Neuronal stem cell (in vitro differentiated cells): ENCODE measurements around the gene RPL9.
A peak's percentile ranks its signal among the peaks of the same experiment; 100 is the strongest.
"Not testable (repeated sequence)": the region's sequence is repeated elsewhere in the genome, so short reads cannot be mapped to it uniquely, and the experiment has no call there.

Experiments used
- DNase-seq: peaks from one replicate; pipeline ENCODE4 v3.0.0-alpha.2; 2013; ENCODE audit warnings: low spot score
- H2AFZ ChIP-seq: one replicate; pipeline ENCODE4 v1.6.1; 2013; ENCODE audit warnings: mild to moderate bottlenecking, low read length, inconsistent platforms
- H2AK5ac ChIP-seq: 2 replicates; pipeline ENCODE4 v1.6.1; 2013; ENCODE audit warnings: low read depth, mild to moderate bottlenecking, inconsistent platforms, low read length, moderate library complexity, mixed read lengths
- H2BK120ac ChIP-seq: 2 replicates; pipeline ENCODE4 v1.6.1; 2013; ENCODE audit warnings: low read depth, mild to moderate bottlenecking, inconsistent platforms, low read length, moderate library complexity, mixed read lengths
- H2BK12ac ChIP-seq: one replicate; pipeline ENCODE4 v1.6.1; 2013; ENCODE audit warnings: low read length, inconsistent platforms
- H2BK15ac ChIP-seq: 2 replicates; pipeline ENCODE4 v1.6.1; 2013; ENCODE audit warnings: mild to moderate bottlenecking, low read length, inconsistent platforms, mixed read lengths
- H2BK5ac ChIP-seq: one replicate; pipeline ENCODE4 v1.6.1; 2013; ENCODE audit warnings: inconsistent platforms, mild to moderate bottlenecking, low read length, moderate library complexity
- H3K14ac ChIP-seq: one replicate; pipeline ENCODE4 v1.6.1; 2013; ENCODE audit warnings: low read length, inconsistent platforms
- H3K18ac ChIP-seq: 2 replicates; pipeline ENCODE4 v1.6.1; 2013; ENCODE audit warnings: low read length, inconsistent platforms
- H3K23ac ChIP-seq: 2 replicates; pipeline ENCODE4 v1.6.1; 2013; ENCODE audit warnings: low read depth, mild to moderate bottlenecking, mixed read lengths, low read length, inconsistent platforms; ENCODE audit not compliant: poor library complexity
- H3K27ac ChIP-seq: replicated peaks from 3 replicates; pipeline ENCODE4 v1.5.1; 2013; ENCODE audit warnings: low read length, inconsistent platforms
- H3K27me3 ChIP-seq, 3 experiments: 2 replicates each; pipeline ENCODE4 v1.6.1; 2013; ENCODE audit warnings: low read length in 3 of 3, mild to moderate bottlenecking in 2 of 3, inconsistent platforms in 1 of 3, low read depth in 1 of 3, mixed read lengths in 1 of 3, moderate library complexity in 1 of 3; ENCODE audit not compliant: control insufficient read depth in 3 of 3, insufficient read depth in 3 of 3
- H3K36me3 ChIP-seq, 2 donors: replicated peaks in 1 of 2; 2 replicates each; pipeline ENCODE4 v1.6.1; 2013; ENCODE audit warnings: low read length in 2 of 2; ENCODE audit not compliant: control insufficient read depth in 2 of 2, insufficient read depth in 2 of 2
- H3K4ac ChIP-seq: 2 replicates; pipeline ENCODE4 v1.6.1; 2013; ENCODE audit warnings: inconsistent platforms, mild to moderate bottlenecking, low read length, moderate library complexity
- H3K4me1 ChIP-seq, 2 donors: 1 replicate in 1 of 2; 2 replicates in 1 of 2; pipeline ENCODE4 v1.6.1; 2013; ENCODE audit warnings: low read length in 2 of 2, low read depth in 1 of 2; ENCODE audit not compliant: control insufficient read depth in 2 of 2, insufficient read depth in 1 of 2
- H3K4me2 ChIP-seq: one replicate; pipeline ENCODE4 v1.6.1; 2013; ENCODE audit warnings: mild to moderate bottlenecking, low read length, inconsistent platforms; ENCODE audit not compliant: insufficient read depth, poor library complexity, severe bottlenecking
- H3K4me3 ChIP-seq, 2 donors: 2 replicates each; pipeline ENCODE4 v1.5.1; 2013; ENCODE audit warnings: low read length in 2 of 2, mild to moderate bottlenecking in 2 of 2, inconsistent platforms in 1 of 2, moderate library complexity in 1 of 2
- H3K79me1 ChIP-seq: one replicate; pipeline ENCODE4 v1.6.1; 2013; ENCODE audit warnings: low read depth, mild to moderate bottlenecking, inconsistent platforms, low read length, moderate library complexity
- H3K9ac ChIP-seq: one replicate; pipeline ENCODE4 v1.6.1; 2013; ENCODE audit warnings: mild to moderate bottlenecking, low read depth, low read length, inconsistent platforms; ENCODE audit not compliant: poor library complexity
- H3K9me3 ChIP-seq, 2 donors: replicated peaks in 1 of 2; 2 replicates each; pipeline versions ENCODE3 to v1.6.1; 2013; ENCODE audit warnings: low read length in 2 of 2, mild to moderate bottlenecking in 2 of 2, inconsistent platforms in 1 of 2, low read depth in 1 of 2, mixed read lengths in 1 of 2, moderate library complexity in 1 of 2; ENCODE audit not compliant: control insufficient read depth in 2 of 2, insufficient read depth in 1 of 2
- H4K8ac ChIP-seq: one replicate; pipeline ENCODE4 v1.6.1; 2013; ENCODE audit warnings: low read depth, mild to moderate bottlenecking, inconsistent platforms, low read length, moderate library complexity
- H4K91ac ChIP-seq: one replicate; pipeline ENCODE4 v1.6.1; 2013; ENCODE audit warnings: low read length, low read depth, mild to moderate bottlenecking, inconsistent platforms; ENCODE audit not compliant: poor library complexity
- WGBS, 2 donors: extraction: QIAGEN DNeasy Blood & Tissue Kit; methylation state at CpG; one replicate each; pipeline ENCODE4 v1.1.7; 2013; ENCODE audit warnings: missing lambda C conversion rate in 2 of 2, mixed read lengths in 1 of 2; ENCODE audit not compliant: insufficient read length in 2 of 2, insufficient replicate concordance in 1 of 2; ENCODE audit errors: extremely low coverage in 2 of 2; 5-methylcytosine and 5-hydroxymethylcytosine counted together

The RPL9 gene

DNA sequence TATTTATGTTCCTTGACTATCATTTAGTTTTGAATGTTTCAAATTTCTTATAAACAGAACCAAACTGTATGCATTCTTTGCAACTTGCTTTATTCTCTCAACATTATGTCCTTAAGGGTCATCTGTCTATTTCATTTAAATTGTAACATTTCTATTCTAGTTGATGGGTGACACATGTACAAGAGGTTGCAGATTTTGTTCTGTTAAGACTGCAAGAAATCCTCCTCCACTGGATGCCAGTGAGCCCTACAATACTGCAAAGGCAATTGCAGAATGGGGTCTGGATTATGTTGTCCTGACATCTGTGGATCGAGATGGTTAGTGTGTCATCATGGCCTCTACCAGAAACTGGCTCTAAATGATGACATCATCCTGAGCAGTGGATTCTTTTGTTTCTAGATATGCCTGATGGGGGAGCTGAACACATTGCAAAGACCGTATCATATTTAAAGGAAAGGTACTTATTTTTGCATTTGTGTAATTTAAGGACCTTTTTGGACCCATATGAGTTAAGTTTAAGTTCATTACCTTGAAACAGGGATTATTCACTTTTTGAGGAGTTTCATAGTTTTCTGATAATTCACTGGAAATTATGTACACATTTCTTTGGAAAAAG lies 6.3 kb upstream of the RPL9 start:
- H4K8ac ChIP-seq, result no peak overlapping the region
- H3K4me1 ChIP-seq, result peaks cover 0 to under 1% of the 10 kb centered on the region in 2 donors
- no peak for DNase-seq
- H3K79me1 ChIP-seq, result no peaks in the 10 kb centered on the region
- H3K23ac ChIP-seq, result no peak overlapping the region
- H2AK5ac ChIP-seq, result no peak overlapping the region
- H2BK120ac ChIP-seq, result no peak overlapping the region
- H3K9ac ChIP-seq, result peak overlapping the region; percentile 30
- no peak overlapping the region for H2BK12ac ChIP-seq
- H3K27ac ChIP-seq, result no peak overlapping the region
- H4K91ac ChIP-seq, result no peak overlapping the region
- H3K18ac ChIP-seq, result no peak overlapping the region
- no peak overlapping the region for H3K4me2 ChIP-seq
- no peak overlapping the region for H3K4me3 ChIP-seq
- H2BK5ac ChIP-seq, result no peak overlapping the region
- H3K4ac ChIP-seq, result no peak overlapping the region
- H2AFZ ChIP-seq, result no peak overlapping the region
- H2BK15ac ChIP-seq, result no peak overlapping the region
- H3K9me3 ChIP-seq, result no peaks in the 10 kb centered on the region
- H3K36me3 ChIP-seq, result peaks cover 8 to 74% of the 10 kb centered on the region in 2 donors
- no peak overlapping the region for H3K14ac ChIP-seq
- WGBS, 2 donors, result no CpG with 5 or more reads among the region's 2 CpGs
- H3K27me3 ChIP-seq, result no peaks in the 10 kb centered on the region

DNA sequence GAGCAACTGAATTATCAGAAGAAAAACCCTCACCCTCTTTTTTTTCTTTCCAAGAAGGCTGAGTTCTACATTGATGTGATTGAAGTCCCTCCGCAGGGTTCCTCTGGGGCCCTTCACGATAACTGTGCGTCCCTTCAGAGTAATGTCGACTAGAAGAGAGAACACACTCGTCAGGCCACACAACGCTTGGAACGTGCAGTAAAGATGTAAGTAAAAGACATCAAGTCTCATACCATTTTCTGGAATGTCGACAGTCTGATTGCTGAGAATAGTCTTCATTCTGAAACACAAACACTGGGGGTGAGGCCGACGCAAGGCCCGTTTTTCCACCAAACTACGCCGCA lies 589 bp downstream of the RPL9 start:
- WGBS, 2 donors, result no CpG with 5 or more reads among the region's 13 CpGs
- H3K36me3 ChIP-seq, result peaks cover 28 to 74% of the 10 kb centered on the region in 2 donors

DNA sequence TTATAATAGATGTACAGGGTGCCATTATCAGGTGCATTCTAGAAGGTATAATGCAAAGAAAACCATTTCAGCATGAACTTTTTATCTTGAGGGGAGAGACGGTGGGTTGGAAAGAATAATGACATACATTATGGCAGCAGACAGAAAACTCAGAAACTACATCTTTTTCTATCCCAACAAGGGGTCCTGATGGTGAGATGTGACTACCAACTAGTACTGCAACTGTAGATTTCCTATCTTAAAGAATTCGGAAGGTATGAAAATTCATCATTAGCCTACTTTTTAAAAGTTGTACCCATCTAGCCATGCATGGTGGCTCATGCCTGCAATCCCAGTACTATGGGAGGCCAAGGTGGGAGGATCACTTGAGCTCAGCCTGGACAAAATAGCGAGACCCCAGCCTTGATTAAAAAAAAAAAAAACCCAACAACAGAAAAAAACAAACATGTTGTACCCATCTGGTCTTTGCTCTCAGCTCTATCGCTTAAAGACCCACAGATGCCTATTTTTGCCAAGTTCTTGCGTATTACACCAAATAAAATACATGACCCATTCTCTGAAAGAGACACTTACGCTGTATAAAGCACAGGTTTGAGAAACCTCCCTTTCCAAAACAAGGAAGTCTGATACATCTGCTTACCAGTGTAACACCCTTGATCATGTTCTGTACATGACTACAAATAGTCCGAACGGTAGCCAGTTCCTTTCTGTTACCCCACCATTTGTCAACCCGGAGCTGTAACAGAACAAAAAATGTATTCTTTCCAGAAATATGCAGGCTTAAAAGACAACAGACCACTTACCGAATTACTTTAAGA lies 1.6 kb downstream of the RPL9 start:
- Histone ChIP-seq H2BK5ac (no peak overlapping the region), H4K8ac (no peak overlapping the region), H3K23ac (no peak overlapping the region), H2BK120ac (no peak overlapping the region), H3K36me3 (peaks cover 34 to 74% of the 10 kb centered on the region in 2 donors), H3K4me3 (peak overlapping the region in 1 of 2 donors; percentile 78), H3K14ac (no peak overlapping the region), H3K4me2 (no peak overlapping the region), H2BK15ac (no peak overlapping the region), H3K4ac (no peak overlapping the region), H3K27ac (no peak overlapping the region), H3K27me3 (no peaks in the 10 kb centered on the region), H3K18ac (no peak overlapping the region), H3K79me1 (peaks cover 12% of the 10 kb centered on the region), H2AFZ (no peak overlapping the region), H3K4me1 (peaks cover 3 to 14% of the 10 kb centered on the region in 2 donors), H2BK12ac (no peak overlapping the region), H3K9me3 (no peaks in the 10 kb centered on the region), H3K9ac (no peak overlapping the region), H4K91ac (no peak overlapping the region), H2AK5ac (no peak overlapping the region)
- WGBS, 2 donors, result no CpG with 5 or more reads among the region's 10 CpGs
- DNase-seq, result no peak

More for the DNA sequence above, 589 bp downstream of the RPL9 start:
- Histone ChIP-seq H2AFZ (peak overlapping the region; percentile 83), H3K4me2 (peak overlapping the region; percentile 80), H2BK5ac (peak overlapping the region; percentile 94), H3K27ac (peak overlapping the region; percentile 92), H3K18ac (peak overlapping the region; percentile 98), H2AK5ac (peak overlapping the region; percentile 97), H3K4me3 (peak overlapping the region; percentile 78 to 86), H3K4me1 (peaks cover 3 to 14% of the 10 kb centered on the region in 2 donors), H3K4ac (peak overlapping the region; percentile 93), H3K79me1 (peaks cover 12% of the 10 kb centered on the region), H3K23ac (peak overlapping the region; percentile 94), H3K9ac (peak overlapping the region; percentile 71), H3K14ac (peak overlapping the region; percentile 82)
- H4K8ac ChIP-seq, H3K27me3 ChIP-seq, H2BK12ac ChIP-seq, H2BK120ac ChIP-seq, H4K91ac ChIP-seq, H2BK15ac ChIP-seq, DNase-seq, H3K9me3 ChIP-seq: not testable (repeated sequence)

DNA sequence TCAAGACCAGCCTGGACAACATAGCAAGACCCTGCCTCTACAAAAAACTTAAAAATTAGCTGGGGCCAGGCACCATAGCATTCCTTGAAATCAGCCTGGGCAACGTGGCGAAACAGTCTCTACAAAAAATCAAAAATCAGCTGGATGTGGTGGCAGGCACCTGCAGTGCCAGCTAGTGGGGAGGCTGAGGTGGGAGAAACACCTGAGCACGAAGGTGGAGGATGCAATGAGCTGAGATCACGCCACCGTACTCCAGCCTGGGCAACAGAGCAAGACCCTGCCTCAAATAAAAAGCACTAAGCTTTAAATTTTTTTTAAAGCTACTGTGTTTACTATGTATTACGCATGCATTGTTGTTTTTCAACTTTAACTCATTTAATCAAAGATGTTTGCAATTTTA lies 3.2 kb downstream of the RPL9 start:
- H3K23ac ChIP-seq, result no peak overlapping the region
- peaks cover 12% of the 10 kb centered on the region for H3K79me1 ChIP-seq
- no peak overlapping the region for H3K18ac ChIP-seq
- no peak overlapping the region for H2BK15ac ChIP-seq
- H3K27me3 ChIP-seq, result no peaks in the 10 kb centered on the region
- H4K91ac ChIP-seq, result no peak overlapping the region
- H4K8ac ChIP-seq, result no peak overlapping the region
- no CpG with 5 or more reads among the region's 6 CpGs for WGBS, 2 donors
- no peak overlapping the region for H2AFZ ChIP-seq
- no peak for DNase-seq
- no peaks in the 10 kb centered on the region for H3K9me3 ChIP-seq
- H3K4me3 ChIP-seq, result no peak overlapping the region
- no peak overlapping the region for H3K14ac ChIP-seq
- no peak overlapping the region for H3K4ac ChIP-seq
- no peak overlapping the region for H3K9ac ChIP-seq
- no peak overlapping the region for H2BK12ac ChIP-seq
- peaks cover 3 to 14% of the 10 kb centered on the region in 2 donors for H3K4me1 ChIP-seq
- H2BK5ac ChIP-seq, result no peak overlapping the region
- no peak overlapping the region for H3K27ac ChIP-seq
- no peak overlapping the region for H2BK120ac ChIP-seq
- peaks cover 41 to 78% of the 10 kb centered on the region in 2 donors for H3K36me3 ChIP-seq
- no peak overlapping the region for H2AK5ac ChIP-seq
- H3K4me2 ChIP-seq, result no peak overlapping the region
